Thyroid gland (tissue), 4 donors: ENCODE data around the gene DKK1.

ENCODE experiments used
- POLR2A ChIP-seq, 2 donors: fragments of 450-650 bp; IDR thresholded peaks; one replicate each; pipeline ENCODE4 v1.6.1; 2017; ENCODE audit warnings: antibody characterized with exemption in 2 of 2, mild to moderate bottlenecking in 2 of 2, moderate library complexity in 1 of 2
- TF ChIP-seq, protein P1 (sequence below), 6 experiments: fragments of 200-600 bp in 3 of 6; fragments of 450-650 bp in 3 of 6; sonication (generic) in 3 of 6; IDR thresholded peaks; one replicate each; pipeline ENCODE4 v1.5.1; 2016 to 2019; ENCODE audit warnings: antibody characterized with exemption in 6 of 6, mild to moderate bottlenecking in 2 of 6, inconsistent platforms in 1 of 6, moderate library complexity in 1 of 6

DNA sequence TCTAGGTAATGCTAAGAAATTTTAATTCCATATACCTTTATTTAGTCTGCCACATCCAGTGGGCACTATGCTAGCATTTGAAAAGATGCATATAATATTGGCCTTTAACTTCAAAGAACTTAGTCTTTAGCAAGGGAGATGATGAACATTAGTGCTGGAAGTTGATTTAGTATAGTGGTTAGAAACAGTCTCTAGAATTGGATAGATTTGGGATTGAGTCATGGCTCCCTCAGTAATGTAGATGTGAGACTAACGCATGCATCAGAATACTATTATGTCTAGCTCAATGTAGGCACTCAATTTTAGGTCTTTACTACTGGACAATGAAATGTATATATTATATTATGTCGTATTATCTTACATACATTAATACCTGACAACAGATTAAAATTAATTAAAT lies 5.8 kb downstream of the DKK1 start:
- TF ChIP-seq POLR2A (IDR thresholded peaks at IDR 0.05): no peak
- TF ChIP-seq, protein P1, sequence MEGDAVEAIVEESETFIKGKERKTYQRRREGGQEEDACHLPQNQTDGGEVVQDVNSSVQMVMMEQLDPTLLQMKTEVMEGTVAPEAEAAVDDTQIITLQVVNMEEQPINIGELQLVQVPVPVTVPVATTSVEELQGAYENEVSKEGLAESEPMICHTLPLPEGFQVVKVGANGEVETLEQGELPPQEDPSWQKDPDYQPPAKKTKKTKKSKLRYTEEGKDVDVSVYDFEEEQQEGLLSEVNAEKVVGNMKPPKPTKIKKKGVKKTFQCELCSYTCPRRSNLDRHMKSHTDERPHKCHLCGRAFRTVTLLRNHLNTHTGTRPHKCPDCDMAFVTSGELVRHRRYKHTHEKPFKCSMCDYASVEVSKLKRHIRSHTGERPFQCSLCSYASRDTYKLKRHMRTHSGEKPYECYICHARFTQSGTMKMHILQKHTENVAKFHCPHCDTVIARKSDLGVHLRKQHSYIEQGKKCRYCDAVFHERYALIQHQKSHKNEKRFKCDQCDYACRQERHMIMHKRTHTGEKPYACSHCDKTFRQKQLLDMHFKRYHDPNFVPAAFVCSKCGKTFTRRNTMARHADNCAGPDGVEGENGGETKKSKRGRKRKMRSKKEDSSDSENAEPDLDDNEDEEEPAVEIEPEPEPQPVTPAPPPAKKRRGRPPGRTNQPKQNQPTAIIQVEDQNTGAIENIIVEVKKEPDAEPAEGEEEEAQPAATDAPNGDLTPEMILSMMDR (IDR thresholded peaks at IDR 0.05): no peak
